HEK293T (cell line): Measurements from ENCODE around the gene RPP14.

Source experiments
- FOXK2 ChIP-seq: fragments of 450-650 bp; IDR thresholded peaks from 2 replicates; pipeline ENCODE4 v1.6.1; 2016; ENCODE audit warnings: mild to moderate bottlenecking
- FOXM1 ChIP-seq: fragments of 450-650 bp; IDR thresholded peaks from 2 replicates; pipeline ENCODE4 v1.6.1; 2017; ENCODE audit warnings: mild to moderate bottlenecking, borderline replicate concordance
- HDGF ChIP-seq: fragments of 450-650 bp; IDR thresholded peaks from 2 replicates; pipeline ENCODE4 v1.6.1; 2017; ENCODE audit warnings: antibody characterized with exemption, borderline replicate concordance
- LEF1 ChIP-seq: fragments of 450-650 bp; IDR thresholded peaks from 2 replicates; pipeline ENCODE4 v1.6.1; 2017; ENCODE audit warnings: mild to moderate bottlenecking, borderline replicate concordance
- PKNOX1 ChIP-seq: fragments of 450-650 bp; IDR thresholded peaks from 2 replicates; pipeline ENCODE4 v1.6.1; 2016

- TF ChIP-seq HDGF (no peak), PKNOX1 (no peak), LEF1 (no peak), FOXK2 (no peak), FOXM1 (no peak)
These were observed 16.7 kb downstream of the RPP14 start for GRCh38 chr3:58322793-58323192.
